Neural cell (in vitro differentiated cells): ENCODE data around the gene GARIN6. TPM values are rescaled to one million over a fixed set of nuclear protein-coding genes. Genes with fewer than 3 reads are reported as not detected.

Experiments
- H2AFZ ChIP-seq: fragments of 200-600, 300-800 bp; sonication (generic), shearing (Covaris generic); 2 replicates; pipeline ENCODE4 v1.6.0; 2014; ENCODE audit warnings: low read depth, mild to moderate bottlenecking, antibody characterized with exemption, low read length, moderate library complexity
- H3F3A ChIP-seq: fragments of 200-600 bp; shearing (Covaris generic); 2 replicates; pipeline ENCODE4 v1.6.1; 2016; ENCODE audit warnings: mild to moderate bottlenecking, moderate library complexity, mixed read lengths, antibody characterized with exemption, low read length; ENCODE audit not compliant: insufficient read depth, poor library complexity, severe bottlenecking
- H3K27ac ChIP-seq: fragments of 200-600, 300-800 bp; sonication (generic), shearing (Covaris generic); 2 replicates; pipeline ENCODE4 v1.5.1; 2014; ENCODE audit warnings: mild to moderate bottlenecking, low read length, moderate library complexity
- H3K27me3 ChIP-seq: fragments of 300-800, 200-600 bp; sonication (generic), shearing (Covaris generic); 2 replicates; pipeline ENCODE4 v1.6.0; 2014; ENCODE audit warnings: mild to moderate bottlenecking, low read depth, low read length, moderate library complexity; ENCODE audit not compliant: insufficient read depth
- H3K36me3 ChIP-seq: fragments of 300-800, 200-600 bp; sonication (generic), shearing (Covaris generic); 2 replicates; pipeline ENCODE4 v1.5.1; 2014; ENCODE audit warnings: mild to moderate bottlenecking, antibody characterized with exemption, low read length, moderate library complexity; ENCODE audit not compliant: insufficient read depth
- H3K4me2 ChIP-seq: fragments of 300-800, 200-600 bp; sonication (generic), shearing (Covaris generic); 2 replicates; pipeline ENCODE4 v1.6.0; 2014; ENCODE audit warnings: mild to moderate bottlenecking, low read length
- H3K4me3 ChIP-seq: fragments of 300-800, 200-600 bp; sonication (generic), shearing (Covaris generic); 2 replicates; pipeline ENCODE4 v1.5.1; 2014; ENCODE audit warnings: mild to moderate bottlenecking, low read length, moderate library complexity
- H3K79me2 ChIP-seq: fragments of 200-600 bp; shearing (Covaris generic); replicated peaks from 2 replicates; pipeline ENCODE4 v1.6.0; 2014; ENCODE audit warnings: mild to moderate bottlenecking, low read length, moderate library complexity; ENCODE audit not compliant: insufficient read depth
- H3K9ac ChIP-seq: fragments of 300-800, 200-600 bp; sonication (generic), shearing (Covaris generic); 2 replicates; pipeline ENCODE4 v1.6.1; 2016; ENCODE audit warnings: mild to moderate bottlenecking, low read length, mixed read lengths
- H3K9me2 ChIP-seq: fragments of 200-600 bp; shearing (Covaris generic); 2 replicates; pipeline ENCODE4 v1.6.1; 2016; ENCODE audit warnings: mild to moderate bottlenecking, low read length, mixed read lengths; ENCODE audit not compliant: insufficient read depth
- H3K9me3 ChIP-seq: fragments of 200-600, 300-800 bp; sonication (generic), shearing (Covaris generic); 2 replicates; pipeline ENCODE4 v1.6.1; 2016; ENCODE audit warnings: mild to moderate bottlenecking, mixed run types, low read length, moderate library complexity, mixed read lengths
- H4K20me1 ChIP-seq: fragments of 200-600 bp; shearing (Covaris generic); 2 replicates; pipeline ENCODE4 v1.6.1; 2016; ENCODE audit warnings: mild to moderate bottlenecking, mixed run types; ENCODE audit not compliant: insufficient read depth
- CTCF ChIP-seq: fragments of 450-650 bp; IDR thresholded peaks from 2 replicates; pipeline ENCODE4 v1.5.1; 2014; ENCODE audit warnings: antibody characterized with exemption, mild to moderate bottlenecking, moderate library complexity; ENCODE audit not compliant: poor library complexity, severe bottlenecking
- EP300 ChIP-seq: fragments of 450-650 bp; conservative IDR thresholded peaks from 2 replicates; pipeline ENCODE4 v1.6.1; 2014; ENCODE audit warnings: antibody characterized with exemption, mild to moderate bottlenecking, moderate library complexity; ENCODE audit not compliant: poor library complexity, severe bottlenecking
- EZH2 ChIP-seq: fragments of 200-600, 300-800 bp; shearing (Covaris generic), sonication (generic); IDR thresholded peaks from 2 replicates; pipeline ENCODE4 v1.6.1; 2014; ENCODE audit warnings: antibody characterized with exemption, low read length, borderline replicate concordance, mild to moderate bottlenecking; ENCODE audit not compliant: insufficient read depth, poor library complexity, severe bottlenecking
- MXI1 ChIP-seq: fragments of 450-650 bp; conservative IDR thresholded peaks from 2 replicates; pipeline ENCODE4 v1.6.1; 2014; ENCODE audit warnings: antibody characterized with exemption, mild to moderate bottlenecking; ENCODE audit not compliant: poor library complexity, severe bottlenecking
- POLR2AphosphoS5 ChIP-seq: IDR thresholded peaks from 2 replicates; pipeline ENCODE4 v1.6.1; 2012
- RAD21 ChIP-seq: fragments of 450-650 bp; conservative IDR thresholded peaks from 2 replicates; pipeline ENCODE4 v1.6.1; 2014; ENCODE audit warnings: antibody characterized with exemption, mild to moderate bottlenecking, moderate library complexity
- SMC3 ChIP-seq: fragments of 450-650 bp; conservative IDR thresholded peaks from 2 replicates; pipeline ENCODE4 v1.6.1; 2014; ENCODE audit warnings: antibody characterized with exemption, mild to moderate bottlenecking, moderate library complexity; ENCODE audit not compliant: poor library complexity
- TAF1 ChIP-seq: IDR thresholded peaks from 2 replicates; pipeline ENCODE4 v1.6.1; 2012; ENCODE audit warnings: low read depth
- polyA plus RNA-seq: library from polyadenylated mRNA; depleted of rRNA; stranded (reverse); fragments of >200 nt; gene quantifications from 2 replicates; pipeline ENCODE4 v1.2.3, GENCODE V29; 2014
- TF ChIP-seq, protein P1 (sequence below): IDR thresholded peaks from 2 replicates; pipeline ENCODE4 v1.6.1; 2012; ENCODE audit warnings: borderline replicate concordance

Gene GARIN6
- polyA plus RNA-seq, 1 donor from 2014 or later, result not detected

GRCh38 chr12:99648183-99648582 lies 630 bp downstream of the GARIN6 start:
- no peaks in the 10 kb centered on the region for H3K36me3 ChIP-seq
- no peak overlapping the region for H2AFZ ChIP-seq
- no peaks in the 10 kb centered on the region for H3F3A ChIP-seq
- no peaks in the 10 kb centered on the region for H3K9me2 ChIP-seq
- no peaks in the 10 kb centered on the region for H3K9me3 ChIP-seq
- TF ChIP-seq, protein P1, sequence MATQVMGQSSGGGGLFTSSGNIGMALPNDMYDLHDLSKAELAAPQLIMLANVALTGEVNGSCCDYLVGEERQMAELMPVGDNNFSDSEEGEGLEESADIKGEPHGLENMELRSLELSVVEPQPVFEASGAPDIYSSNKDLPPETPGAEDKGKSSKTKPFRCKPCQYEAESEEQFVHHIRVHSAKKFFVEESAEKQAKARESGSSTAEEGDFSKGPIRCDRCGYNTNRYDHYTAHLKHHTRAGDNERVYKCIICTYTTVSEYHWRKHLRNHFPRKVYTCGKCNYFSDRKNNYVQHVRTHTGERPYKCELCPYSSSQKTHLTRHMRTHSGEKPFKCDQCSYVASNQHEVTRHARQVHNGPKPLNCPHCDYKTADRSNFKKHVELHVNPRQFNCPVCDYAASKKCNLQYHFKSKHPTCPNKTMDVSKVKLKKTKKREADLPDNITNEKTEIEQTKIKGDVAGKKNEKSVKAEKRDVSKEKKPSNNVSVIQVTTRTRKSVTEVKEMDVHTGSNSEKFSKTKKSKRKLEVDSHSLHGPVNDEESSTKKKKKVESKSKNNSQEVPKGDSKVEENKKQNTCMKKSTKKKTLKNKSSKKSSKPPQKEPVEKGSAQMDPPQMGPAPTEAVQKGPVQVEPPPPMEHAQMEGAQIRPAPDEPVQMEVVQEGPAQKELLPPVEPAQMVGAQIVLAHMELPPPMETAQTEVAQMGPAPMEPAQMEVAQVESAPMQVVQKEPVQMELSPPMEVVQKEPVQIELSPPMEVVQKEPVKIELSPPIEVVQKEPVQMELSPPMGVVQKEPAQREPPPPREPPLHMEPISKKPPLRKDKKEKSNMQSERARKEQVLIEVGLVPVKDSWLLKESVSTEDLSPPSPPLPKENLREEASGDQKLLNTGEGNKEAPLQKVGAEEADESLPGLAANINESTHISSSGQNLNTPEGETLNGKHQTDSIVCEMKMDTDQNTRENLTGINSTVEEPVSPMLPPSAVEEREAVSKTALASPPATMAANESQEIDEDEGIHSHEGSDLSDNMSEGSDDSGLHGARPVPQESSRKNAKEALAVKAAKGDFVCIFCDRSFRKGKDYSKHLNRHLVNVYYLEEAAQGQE, result no peak
- TF ChIP-seq RAD21, result no peak
- no peak for TF ChIP-seq CTCF
- no peak for TF ChIP-seq EP300
- no peak for TF ChIP-seq MXI1
- TF ChIP-seq POLR2AphosphoS5, result no peak
- no peak for TF ChIP-seq SMC3
- TF ChIP-seq EZH2, result no peak
- no peak for TF ChIP-seq TAF1
- H3K9ac ChIP-seq, result no peak overlapping the region
- H3K27ac ChIP-seq, result no peak overlapping the region
- H4K20me1 ChIP-seq, result no peaks in the 10 kb centered on the region
- no peaks in the 10 kb centered on the region for H3K27me3 ChIP-seq
- no peak overlapping the region for H3K4me3 ChIP-seq
- no peak overlapping the region for H3K4me2 ChIP-seq
- no peaks in the 10 kb centered on the region for H3K79me2 ChIP-seq

GRCh38 chr12:99649551-99649950 lies 2.0 kb downstream of the GARIN6 start:
- Histone ChIP-seq H3K4me3 (no peak overlapping the region), H3K27me3 (no peaks in the 10 kb centered on the region), H2AFZ (no peak overlapping the region)

More at GRCh38 chr12:99649551-99649950, 2.0 kb downstream of the GARIN6 start:
- Histone ChIP-seq H3K36me3 (no peaks in the 10 kb centered on the region), H3K9me2 (no peaks in the 10 kb centered on the region), H3K9me3 (no peaks in the 10 kb centered on the region), H3F3A (no peaks in the 10 kb centered on the region), H3K79me2 (no peaks in the 10 kb centered on the region), H3K9ac (no peak overlapping the region), H3K27ac (no peak overlapping the region), H4K20me1 (no peaks in the 10 kb centered on the region), H3K4me2 (no peak overlapping the region)
- no peak for TF ChIP-seq POLR2AphosphoS5
- no peak for TF ChIP-seq TAF1
- TF ChIP-seq RAD21, result no peak
- TF ChIP-seq EZH2, result no peak
- no peak for TF ChIP-seq EP300
- TF ChIP-seq, protein P1, result no peak
- no peak for TF ChIP-seq SMC3
- TF ChIP-seq MXI1, result no peak
- no peak for TF ChIP-seq CTCF
